H1 (cell line): ENCODE measurements around the gene CACNA2D3. TPM values are rescaled to one million over a fixed set of nuclear protein-coding genes. Genes with fewer than 3 reads are reported as not detected.

Source experiments
- CTCF ChIA-PET: fragments of 300-600 bp; sonication (Branson Sonifier 250); formaldehyde crosslinking; loops from one replicate; lab custom pipeline; 2021; ENCODE audit not compliant: partially characterized antibody; lab: Charles Lee
- POLR2A ChIA-PET: fragments of 300-600 bp; sonication (Branson Sonifier 250); formaldehyde crosslinking; loops from one replicate; lab custom pipeline; 2021; ENCODE audit warnings: inconsistent platforms; ENCODE audit not compliant: partially characterized antibody; lab: Charles Lee
- DNase-seq, 2 experiments: peaks; one replicate each; pipeline versions ENCODE4 v3.0.0 to v3.0.0-alpha.2; 2010 to 2022; ENCODE audit warnings: low spot score in 2 of 2, low read depth in 1 of 2, mixed read lengths in 1 of 2
- FAIRE-seq: peaks from 2 replicates; lab custom pipeline; 2011; peaks lifted over from hg19 to GRCh38; lab: Jason Lieb, UNC
- H2AFZ ChIP-seq: 2 replicates; pipeline ENCODE4 v1.8.1; 2012; ENCODE audit warnings: low read length, inconsistent platforms
- H2AK5ac ChIP-seq: 2 replicates; pipeline ENCODE4 v1.6.1; 2013; ENCODE audit warnings: low read depth, low read length
- H2BK120ac ChIP-seq: replicated peaks from 2 replicates; pipeline ENCODE3; 2013; ENCODE audit warnings: low read depth, low read length, inconsistent platforms
- H2BK12ac ChIP-seq: 2 replicates; pipeline ENCODE4 v1.6.1; 2013; ENCODE audit warnings: low read depth, low read length
- H2BK15ac ChIP-seq: 2 replicates; pipeline ENCODE4 v1.6.1; 2013; ENCODE audit warnings: low read length
- H2BK20ac ChIP-seq: 2 replicates; pipeline ENCODE4 v1.6.1; 2013; ENCODE audit warnings: low read length
- H2BK5ac ChIP-seq: 2 replicates; pipeline ENCODE4 v1.6.1; 2013; ENCODE audit warnings: low read depth, low read length
- H3K14ac ChIP-seq: 2 replicates; pipeline ENCODE4 v1.6.1; 2013; ENCODE audit warnings: inconsistent platforms; ENCODE audit not compliant: insufficient read length
- H3K18ac ChIP-seq: 2 replicates; pipeline ENCODE4 v1.6.1; 2013; ENCODE audit warnings: low read length; ENCODE audit errors: extremely low read depth
- H3K23ac ChIP-seq: 2 replicates; pipeline ENCODE4 v1.6.1; 2013; ENCODE audit warnings: inconsistent platforms; ENCODE audit not compliant: insufficient read length
- H3K23me2 ChIP-seq: 2 replicates; pipeline ENCODE4 v1.6.1; 2013; ENCODE audit warnings: low read depth, low read length
- H3K27ac ChIP-seq: 2 replicates; pipeline ENCODE4 v1.6.1; 2011; ENCODE audit warnings: low read depth, low read length, inconsistent platforms
- H3K27me3 ChIP-seq, 4 experiments: replicated peaks in 1 of 4; 1 replicate in 1 of 4; 2 replicates in 3 of 4; pipeline versions ENCODE4 v1.6.1 to v1.8.1; 2011 to 2013; ENCODE audit warnings: low read length in 3 of 4, mild to moderate bottlenecking in 3 of 4, inconsistent platforms in 2 of 4, mixed read lengths in 2 of 4, moderate library complexity in 1 of 4; ENCODE audit not compliant: control insufficient read depth in 3 of 4, insufficient read depth in 3 of 4; ENCODE audit errors: extremely low read depth in 1 of 4
- H3K36me3 ChIP-seq, 4 experiments: 2 replicates each; pipeline versions ENCODE4 v1.6.1 to v1.8.1; 2011 to 2013; ENCODE audit warnings: mild to moderate bottlenecking in 4 of 4, low read length in 3 of 4, moderate library complexity in 2 of 4, control low read depth in 1 of 4, inconsistent platforms in 1 of 4; ENCODE audit not compliant: insufficient read depth in 4 of 4, control insufficient read depth in 2 of 4
- H3K4ac ChIP-seq: replicated peaks from 2 replicates; pipeline ENCODE3; 2013; ENCODE audit warnings: low read length, low read depth, mixed read lengths, inconsistent platforms; ENCODE audit not compliant: insufficient read length
- H3K4me1 ChIP-seq, 4 experiments: replicated peaks in 1 of 4; 1 replicate in 1 of 4; 2 replicates in 3 of 4; pipeline versions ENCODE4 v1.6.1 to v1.8.1; 2011 to 2013; ENCODE audit warnings: low read length in 3 of 4, inconsistent platforms in 2 of 4, mixed read lengths in 1 of 4; ENCODE audit not compliant: insufficient read depth in 4 of 4, control insufficient read depth in 3 of 4
- H3K4me2 ChIP-seq, 2 experiments: 2 replicates each; pipeline versions ENCODE4 v1.6.1 to v1.8.1; 2011 to 2013; ENCODE audit warnings: low read depth in 2 of 2, low read length in 2 of 2, control low read depth in 1 of 2, inconsistent platforms in 1 of 2, mild to moderate bottlenecking in 1 of 2; ENCODE audit not compliant: insufficient read depth in 1 of 2
- H3K4me3 ChIP-seq, 4 experiments: fragments of 200-600, 300-600 bp in 1 of 4; sonication (generic), shearing (Covaris generic), sonication (Bioruptor Twin) in 1 of 4; 2 replicates each; pipeline versions ENCODE4 v1.5.1 to v1.8.1; 2011 to 2016; ENCODE audit warnings: low read length in 4 of 4, low read depth in 3 of 4, control low read depth in 2 of 4, inconsistent platforms in 2 of 4, mild to moderate bottlenecking in 2 of 4, mixed read lengths in 1 of 4, moderate library complexity in 1 of 4; ENCODE audit not compliant: insufficient read depth in 2 of 4; ENCODE audit errors: extremely low read depth in 1 of 4
- H3K56ac ChIP-seq: replicated peaks from 2 replicates; pipeline ENCODE3; 2013; ENCODE audit warnings: low read depth, mild to moderate bottlenecking, mixed read lengths, low read length, inconsistent platforms; ENCODE audit not compliant: insufficient read length
- H3K79me1 ChIP-seq: 2 replicates; pipeline ENCODE4 v1.6.1; 2013; ENCODE audit warnings: low read depth, low read length, control low read depth
- H3K79me2 ChIP-seq, 2 experiments: 2 replicates each; pipeline versions ENCODE4 v1.6.1 to v1.8.1; 2012 to 2013; ENCODE audit warnings: low read length in 2 of 2, mild to moderate bottlenecking in 2 of 2, inconsistent platforms in 1 of 2; ENCODE audit not compliant: insufficient read depth in 2 of 2, control insufficient read depth in 1 of 2
- H3K9ac ChIP-seq, 4 experiments: replicated peaks in 1 of 4; 1 replicate in 1 of 4; 2 replicates in 3 of 4; pipeline versions ENCODE4 v1.6.1 to v1.8.1; 2011 to 2013; ENCODE audit warnings: low read depth in 3 of 4, low read length in 3 of 4, control low read depth in 2 of 4, mild to moderate bottlenecking in 2 of 4, moderate library complexity in 2 of 4, inconsistent platforms in 1 of 4; ENCODE audit errors: extremely low read depth in 1 of 4
- H3K9me3 ChIP-seq, 2 experiments: 2 replicates each; pipeline versions ENCODE4 v1.6.1 to v1.8.1; 2012 to 2013; ENCODE audit warnings: mild to moderate bottlenecking in 2 of 2, moderate library complexity in 2 of 2, control low read depth in 1 of 2, inconsistent platforms in 1 of 2, low read depth in 1 of 2, low read length in 1 of 2, mixed read lengths in 1 of 2; ENCODE audit not compliant: insufficient read depth in 2 of 2
- H4K20me1 ChIP-seq, 2 experiments: replicated peaks in 1 of 2; 2 replicates each; pipeline versions ENCODE3 to v1.8.1; 2011 to 2013; ENCODE audit warnings: inconsistent platforms in 2 of 2, low read length in 2 of 2, mild to moderate bottlenecking in 1 of 2; ENCODE audit not compliant: insufficient read depth in 2 of 2, control insufficient read depth in 1 of 2
- H4K5ac ChIP-seq: 2 replicates; pipeline ENCODE4 v1.6.1; 2013; ENCODE audit warnings: low read length, low read depth, mixed read lengths, inconsistent platforms; ENCODE audit not compliant: insufficient read length
- H4K8ac ChIP-seq: 2 replicates; pipeline ENCODE4 v1.8.0; 2013; ENCODE audit warnings: mild to moderate bottlenecking, moderate library complexity, low read length, inconsistent platforms; ENCODE audit not compliant: insufficient read depth; ENCODE audit errors: extremely low read depth
- H4K91ac ChIP-seq: replicated peaks from 2 replicates; pipeline ENCODE3; 2013; ENCODE audit warnings: low read length, mixed read lengths, inconsistent platforms; ENCODE audit not compliant: insufficient read length
- CTCF ChIP-seq, 3 experiments: IDR thresholded peaks; 1 replicate in 2 of 3; 2 replicates in 1 of 3; pipeline versions ENCODE4 v1.5.1 to v1.6.1; 2011; ENCODE audit warnings: low read length in 3 of 3, mild to moderate bottlenecking in 3 of 3, inconsistent platforms in 2 of 3, low read depth in 1 of 3, moderate library complexity in 1 of 3; ENCODE audit not compliant: insufficient read depth in 1 of 3; ENCODE audit errors: control extremely low read depth in 1 of 3
- E2F6 ChIP-seq: IDR thresholded peaks from 2 replicates; pipeline ENCODE4 v1.6.1; 2012; ENCODE audit warnings: inconsistent platforms
- KDM1A ChIP-seq: fragments of 200-600, 300-600 bp; sonication (generic); IDR thresholded peaks from 2 replicates; pipeline ENCODE4 v1.7.1; 2016; ENCODE audit warnings: mild to moderate bottlenecking, low read length, borderline replicate concordance
- MAFK ChIP-seq: IDR thresholded peaks from 2 replicates; pipeline ENCODE4 v1.6.1; 2012; ENCODE audit warnings: low read depth, mild to moderate bottlenecking, improper control_type of control experiment, low read length
- RFX5 ChIP-seq: IDR thresholded peaks from 2 replicates; pipeline ENCODE4 v1.6.1; 2011; ENCODE audit warnings: low read depth, low read length, improper control_type of control experiment, borderline replicate concordance
- SIN3A ChIP-seq, 2 experiments: IDR thresholded peaks in 1 of 2; conservative IDR thresholded peaks in 1 of 2; 2 replicates each; pipeline ENCODE4 v1.6.1; 2011 to 2012; ENCODE audit warnings: low read length in 2 of 2, improper control_type of control experiment in 1 of 2, low read depth in 1 of 2, mild to moderate bottlenecking in 1 of 2
- SIRT6 ChIP-seq: IDR thresholded peaks from one replicate; pipeline ENCODE4 v1.7.1; 2012; ENCODE audit warnings: low read length, inconsistent platforms
- TAF7 ChIP-seq: optimal IDR thresholded peaks from 2 replicates; pipeline ENCODE3; 2011; ENCODE audit warnings: low read depth, mild to moderate bottlenecking, inconsistent platforms, low read length, moderate library complexity, borderline replicate concordance
- TBP ChIP-seq: IDR thresholded peaks from 2 replicates; pipeline ENCODE4 v1.6.1; 2011; ENCODE audit warnings: low read depth, low read length, improper control_type of control experiment
- TCF12 ChIP-seq: IDR thresholded peaks from 2 replicates; pipeline ENCODE4 v1.6.1; 2011; ENCODE audit warnings: low read depth, mild to moderate bottlenecking, low read length
- ZNF274 ChIP-seq: IDR thresholded peaks from 2 replicates; pipeline ENCODE4 v1.7.0; 2012; ENCODE audit warnings: low read length, borderline replicate concordance; ENCODE audit errors: extremely low read depth
- WGBS, 2 experiments: shearing (Covaris generic) in 1 of 2; methylation state at CpG; one replicate each; pipeline versions ENCODE4 v1.1.6 to v1.1.7; 2013 to 2015; ENCODE audit warnings: low lambda C conversion rate in 2 of 2, mixed read lengths in 2 of 2, inconsistent platforms in 1 of 2, low coverage in 1 of 2, missing lambda C conversion rate in 1 of 2; ENCODE audit not compliant: insufficient replicate concordance in 2 of 2, insufficient coverage in 1 of 2, insufficient read length in 1 of 2; ENCODE audit errors: extremely low coverage in 1 of 2, missing lambda C conversion rate in 1 of 2; 5-methylcytosine and 5-hydroxymethylcytosine counted together
- polyA plus RNA-seq, 7 experiments: library from polyadenylated mRNA; depleted of rRNA in 3 of 7; stranded (reverse) in 5 of 7; unstranded in 2 of 7; fragments of >200 nt in 5 of 7; fragments of 200-250 nt in 2 of 7; gene quantifications; 1 replicate in 5 of 7; 2 replicates in 1 of 7; 4 replicates in 1 of 7; pipeline versions ENCODE4 v1.2.1 to v1.2.3, GENCODE V29; 2011 to 2013; ENCODE audit warnings: missing spikeins in 2 of 7, mixed read lengths in 2 of 7
- total RNA-seq: library from RNA; stranded (reverse); fragmentation: NEBNext Ultra II Directional; extraction: Animal tissue kit (Norgen Biotek cat#: 25700); gene quantifications from 2 replicates; pipeline ENCODE4 v1.2.1, GENCODE V29; 2021

The CACNA2D3 gene
- total and polyA plus RNA-seq, 2 of the 8 experiments (the other 6 are each of a cell fraction or from before 2014, with no cell fraction given): 1.5 to 1.8 TPM

GRCh38 chr3:54486317-54486716 is 364.0 kb downstream of the CACNA2D3 start:
- H3K4ac ChIP-seq: no peak overlapping the region
- CTCF ChIA-PET: interaction anchor here (1.0 kb wide), 1 partner anchor 52 kb away, joined by 3 read pairs; no protein-coding TSS in a partner anchor
- H2AK5ac ChIP-seq: no peak overlapping the region
- DNase-seq: no peak
- H3K9ac ChIP-seq: no peak overlapping the region
- H3K23me2 ChIP-seq: no peaks in the 10 kb centered on the region
- no peak overlapping the region for H2AFZ ChIP-seq
- no peak for FAIRE-seq
- no peaks in the 10 kb centered on the region for H3K4me1 ChIP-seq
- H3K14ac ChIP-seq: no peak overlapping the region
- no peaks in the 10 kb centered on the region for H3K9me3 ChIP-seq
- no peak overlapping the region for H4K5ac ChIP-seq
- H3K18ac ChIP-seq: no peak overlapping the region
- H3K56ac ChIP-seq: no peak overlapping the region
- H4K20me1 ChIP-seq: no peaks in the 10 kb centered on the region
- no peak overlapping the region for H2BK20ac ChIP-seq
- no peak overlapping the region for H3K4me2 ChIP-seq
- WGBS, 2 experiments: 80% methylated on average over 1 of the region's 1 CpG; no CpG with 5 or more reads in 1 of the 2 experiments
- H2BK5ac ChIP-seq: no peak overlapping the region
- no peak overlapping the region for H4K8ac ChIP-seq
- H3K27ac ChIP-seq: no peak overlapping the region
- POLR2A ChIA-PET: no interaction called here
- H3K23ac ChIP-seq: no peak overlapping the region
- H3K4me3 ChIP-seq: no peak overlapping the region
- H2BK12ac ChIP-seq: no peak overlapping the region
- H2BK120ac ChIP-seq: no peak overlapping the region
- H2BK15ac ChIP-seq: no peak overlapping the region
- no peaks in the 10 kb centered on the region for H3K79me1 ChIP-seq
- H4K91ac ChIP-seq: no peak overlapping the region
- no peaks in the 10 kb centered on the region for H3K79me2 ChIP-seq
- H3K36me3 ChIP-seq: no peaks in the 10 kb centered on the region
- H3K27me3 ChIP-seq: no peaks in the 10 kb centered on the region
- TF ChIP-seq E2F6: no peak
- no peak for TF ChIP-seq TBP
- TF ChIP-seq SIRT6: no peak
- TF ChIP-seq SIN3A (conservative IDR thresholded peaks at IDR 0.05 in 1 of 2, IDR thresholded peaks at IDR 0.05 in 1 of 2; ENCODE audit: low read depth in 1 of 2, low read length in 2 of 2): no peak
- no peak for TF ChIP-seq ZNF274
- TF ChIP-seq CTCF (IDR thresholded peaks at IDR 0.05; ENCODE audit: control extremely low read depth in 1 of 3, insufficient read depth in 1 of 3, low read depth in 1 of 3, low read length in 3 of 3): no peak
- no peak for TF ChIP-seq KDM1A
- no peak for TF ChIP-seq MAFK
- no peak for TF ChIP-seq TAF7
- no peak for TF ChIP-seq TCF12
- TF ChIP-seq RFX5: no peak
